IMR-90 (cell line): ENCODE results near the gene SLC9A9. TPM values are rescaled to one million over a fixed set of nuclear protein-coding genes. Genes with fewer than 3 reads are reported as not detected.

ENCODE experiments used
- ATAC-seq: fragments of 200-7000 bp; cut with Tn5 transposase; 2 replicates; pipeline ENCODE4 v1.9.1; 2020; ENCODE audit warnings: low read depth, mild to moderate bottlenecking, moderate library complexity
- BruUV-seq: library from RNA; stranded (reverse); fragments of 400-500 nt; replicated peaks from 2 replicates; lab custom pipeline; 2021; lab: Mats Ljungman, UMichigan
- CTCF ChIA-PET: fragments of 300-600 bp; formaldehyde crosslinking; extraction: SDS; loops from one replicate; lab custom pipeline; 2021; ENCODE audit warnings: antibody characterized with exemption; lab: Yijun Ruan, JAX
- POLR2A ChIA-PET: fragments of 300-600 bp; sonication (Branson Sonifier 250); formaldehyde crosslinking; loops from one replicate; lab custom pipeline; 2022; ENCODE audit warnings: antibody characterized with exemption; ENCODE audit not compliant: unreplicated experiment; lab: Charles Lee
- DNase-seq: peaks from one replicate; pipeline ENCODE4 v3.0.0; 2013
- H2AFZ ChIP-seq: replicated peaks from 2 replicates; pipeline ENCODE3; 2013; ENCODE audit warnings: low read length, mild to moderate bottlenecking; ENCODE audit not compliant: poor library complexity
- H2AK5ac ChIP-seq: 2 replicates; pipeline ENCODE4 v1.6.1; 2013; ENCODE audit warnings: low read depth, low read length, inconsistent platforms
- H2AK9ac ChIP-seq: replicated peaks from 2 replicates; pipeline ENCODE3; 2013; ENCODE audit warnings: mild to moderate bottlenecking, low read depth, low read length, moderate library complexity; ENCODE audit not compliant: poor library complexity
- H2BK120ac ChIP-seq: 2 replicates; pipeline ENCODE4 v1.6.1; 2013; ENCODE audit warnings: low read depth, low read length, inconsistent platforms
- H2BK15ac ChIP-seq: 3 replicates; pipeline ENCODE4 v1.6.1; 2013; ENCODE audit warnings: low read depth, low read length, inconsistent platforms
- H2BK20ac ChIP-seq: 2 replicates; pipeline ENCODE4 v1.6.1; 2013; ENCODE audit warnings: low read depth, mild to moderate bottlenecking, inconsistent platforms, low read length, moderate library complexity
- H2BK5ac ChIP-seq: 2 replicates; pipeline ENCODE4 v1.6.1; 2013; ENCODE audit warnings: mild to moderate bottlenecking, low read depth, low read length, inconsistent platforms; ENCODE audit not compliant: poor library complexity, severe bottlenecking
- H3K14ac ChIP-seq: replicated peaks from 2 replicates; pipeline ENCODE4 v1.6.1; 2013; ENCODE audit warnings: low read depth, low read length, inconsistent platforms
- H3K18ac ChIP-seq: 2 replicates; pipeline ENCODE4 v1.6.1; 2013; ENCODE audit warnings: low read depth, low read length, control low read depth
- H3K23ac ChIP-seq: 2 replicates; pipeline ENCODE4 v1.6.1; 2013; ENCODE audit warnings: low read depth, low read length, inconsistent platforms
- H3K27ac ChIP-seq: 2 replicates; pipeline ENCODE4 v1.5.1; 2013; ENCODE audit warnings: mild to moderate bottlenecking, control low read depth, low read length; ENCODE audit not compliant: insufficient read depth
- H3K27me3 ChIP-seq: 2 replicates; pipeline ENCODE4 v1.6.1; 2013; ENCODE audit warnings: low read length; ENCODE audit not compliant: control insufficient read depth, insufficient read depth
- H3K36me3 ChIP-seq: 2 replicates; pipeline ENCODE4 v1.6.1; 2013; ENCODE audit warnings: low read length, mixed read lengths; ENCODE audit not compliant: control insufficient read depth, insufficient read depth
- H3K4ac ChIP-seq: 2 replicates; pipeline ENCODE4 v1.6.1; 2013; ENCODE audit warnings: low read depth, low read length, inconsistent platforms
- H3K4me1 ChIP-seq: 2 replicates; pipeline ENCODE4 v1.6.1; 2013; ENCODE audit warnings: low read length, mixed read lengths; ENCODE audit not compliant: control insufficient read depth, insufficient read depth
- H3K4me2 ChIP-seq: 2 replicates; pipeline ENCODE4 v1.6.1; 2013; ENCODE audit warnings: low read depth, mild to moderate bottlenecking, control low read depth, low read length, moderate library complexity
- H3K4me3 ChIP-seq: 2 replicates; pipeline ENCODE4 v1.5.1; 2013; ENCODE audit warnings: low read depth, mild to moderate bottlenecking, control low read depth, low read length, moderate library complexity; ENCODE audit not compliant: insufficient read depth
- H3K56ac ChIP-seq: 2 replicates; pipeline ENCODE4 v1.6.1; 2013; ENCODE audit warnings: low read length, inconsistent platforms; ENCODE audit not compliant: insufficient read depth; ENCODE audit errors: extremely low read depth
- H3K79me1 ChIP-seq, 2 experiments: 2 replicates each; pipeline ENCODE4 v1.6.1; 2013; ENCODE audit warnings: low read length in 2 of 2, inconsistent platforms in 1 of 2, low read depth in 1 of 2
- H3K9ac ChIP-seq: 2 replicates; pipeline ENCODE4 v1.6.1; 2013; ENCODE audit warnings: low read depth, low read length, control low read depth
- H3K9me1 ChIP-seq: 2 replicates; pipeline ENCODE4 v1.6.1; 2013; ENCODE audit warnings: low read length, inconsistent platforms; ENCODE audit not compliant: insufficient read depth
- H3K9me3 ChIP-seq: 2 replicates; pipeline ENCODE4 v1.6.1; 2013; ENCODE audit warnings: low read length; ENCODE audit not compliant: control insufficient read depth, insufficient read depth
- H4K20me1 ChIP-seq: 2 replicates; pipeline ENCODE4 v1.6.1; 2013; ENCODE audit warnings: low read length, inconsistent platforms; ENCODE audit not compliant: insufficient read depth
- H4K5ac ChIP-seq: 2 replicates; pipeline ENCODE4 v1.6.1; 2013; ENCODE audit warnings: mild to moderate bottlenecking, low read depth, low read length, control low read depth
- H4K8ac ChIP-seq, 2 experiments: 2 replicates each; pipeline ENCODE4 v1.6.1; 2013; ENCODE audit warnings: low read depth in 2 of 2, low read length in 2 of 2, control low read depth in 1 of 2, inconsistent platforms in 1 of 2
- H4K91ac ChIP-seq: 2 replicates; pipeline ENCODE4 v1.6.1; 2013; ENCODE audit warnings: low read depth, low read length, inconsistent platforms; ENCODE audit not compliant: insufficient read depth
- BHLHE40 ChIP-seq: fragments of 150-350 bp; IDR thresholded peaks from 2 replicates; pipeline ENCODE4 v1.6.1; 2016; ENCODE audit warnings: mild to moderate bottlenecking, low read depth, low read length
- CEBPB ChIP-seq: IDR thresholded peaks from 2 replicates; pipeline ENCODE4 v1.6.1; 2012; ENCODE audit warnings: low read depth, low read length, improper control_type of control experiment
- CHD1 ChIP-seq: IDR thresholded peaks from 2 replicates; pipeline ENCODE4 v1.6.1; 2012; ENCODE audit warnings: low read depth, low read length, improper control_type of control experiment
- ELK1 ChIP-seq: fragments of 150-350 bp; IDR thresholded peaks from 2 replicates; pipeline ENCODE4 v1.6.1; 2016; ENCODE audit warnings: low read depth, mild to moderate bottlenecking, low read length, moderate library complexity, borderline replicate concordance
- FOS ChIP-seq: fragments of 150-350 bp; IDR thresholded peaks from 2 replicates; pipeline ENCODE4 v1.6.1; 2016; ENCODE audit warnings: low read depth, low read length
- MAFK ChIP-seq: IDR thresholded peaks from 2 replicates; pipeline ENCODE4 v1.6.1; 2012; ENCODE audit warnings: low read depth, low read length, improper control_type of control experiment
- MAZ ChIP-seq: IDR thresholded peaks from 2 replicates; pipeline ENCODE4 v1.6.1; 2012; ENCODE audit warnings: low read depth, mild to moderate bottlenecking, low read length, improper control_type of control experiment, moderate library complexity, borderline replicate concordance
- MXI1 ChIP-seq: IDR thresholded peaks from 2 replicates; pipeline ENCODE4 v1.6.1; 2012; ENCODE audit warnings: low read depth, mild to moderate bottlenecking, low read length, moderate library complexity, borderline replicate concordance
- NFE2L2 ChIP-seq: fragments of 150-350 bp; IDR thresholded peaks from 2 replicates; pipeline ENCODE4 v1.6.1; 2016; ENCODE audit warnings: low read depth, mild to moderate bottlenecking, low read length
- POLR2A ChIP-seq: IDR thresholded peaks from 2 replicates; pipeline ENCODE4 v1.6.1; 2012; ENCODE audit warnings: mild to moderate bottlenecking, low read depth, low read length
- RAD21 ChIP-seq: IDR thresholded peaks from 2 replicates; pipeline ENCODE4 v1.6.1; 2012; ENCODE audit warnings: low read length, improper control_type of control experiment
- RFX5 ChIP-seq: IDR thresholded peaks from 2 replicates; pipeline ENCODE4 v1.8.0; 2012; ENCODE audit warnings: low read depth, mild to moderate bottlenecking, low read length, moderate library complexity
- SMC3 ChIP-seq: fragments of 150-350 bp; IDR thresholded peaks from 2 replicates; pipeline ENCODE4 v1.6.1; 2016; ENCODE audit warnings: low read depth, mild to moderate bottlenecking, antibody characterized with exemption, low read length, moderate library complexity
- USF2 ChIP-seq: fragments of 150-350 bp; IDR thresholded peaks from 2 replicates; pipeline ENCODE4 v1.6.1; 2017; ENCODE audit warnings: mild to moderate bottlenecking, antibody characterized with exemption, low read length, low read depth
- WGBS, 2 experiments: methylation state at CpG; one replicate each; pipeline versions ENCODE4 v1.1.5 to v1.1.7; 2013; ENCODE audit warnings: missing lambda C conversion rate in 2 of 2; ENCODE audit not compliant: insufficient read length in 1 of 2; ENCODE audit errors: extremely low coverage in 2 of 2; 5-methylcytosine and 5-hydroxymethylcytosine counted together
- dilution Hi-C: fragments of 300-500 bp; cut with HindIII; formaldehyde crosslinking; loops from one replicate; pipeline ENCODE4 v1.14.3; 2018; ENCODE audit warnings: low sequenced_read_pairs; ENCODE audit not compliant: unreplicated experiment
- in situ Hi-C: fragments of 300-500 bp; cut with MboI; formaldehyde crosslinking; loops from 3 replicates; pipeline ENCODE4 v1.14.3; 2019; ENCODE audit warnings: low sequenced_read_pairs, inconsistent platforms, mixed read lengths
- intact Hi-C: fragments of 100-400 bp; cut with micrococcal nuclease; formaldehyde crosslinking; loops from 2 replicates; pipeline ENCODE4 v1.10.0; 2022
- polyA plus RNA-seq, 3 experiments: library from polyadenylated mRNA; depleted of rRNA; stranded (reverse); fragments of >200 nt; gene quantifications; 2 replicates each; pipeline ENCODE4 v1.2.3, GENCODE V29; 2012; ENCODE audit warnings: low replicate concordance in 1 of 3
- total RNA-seq: library from RNA; depleted of rRNA; stranded (reverse); fragments of >200 nt; gene quantifications from 2 replicates; pipeline ENCODE4 v1.2.3, GENCODE V29; 2012

Gene SLC9A9
- total and polyA plus RNA-seq, 2 of the 4 experiments (the other 2 are of a cell fraction) = 1.4 to 2.3 TPM

GRCh38 chr3:143693506-143693905 is 154.8 kb downstream of the SLC9A9 start:
- H3K56ac ChIP-seq = no peak overlapping the region
- no TSS peak for BruUV-seq
- no peaks in the 10 kb centered on the region for H3K9me1 ChIP-seq
- no peak overlapping the region for H4K91ac ChIP-seq
- ChIA-PET CTCF (interaction anchor here (1.1 kb wide), 1 partner anchor 19 kb away, joined by 3 read pairs; no protein-coding TSS in a partner anchor), POLR2A (no interaction called here)
- TF ChIP-seq FOS (no peak), USF2 (no peak), POLR2A (no peak), MAFK (no peak), MAZ (no peak), CHD1 (no peak), RFX5 (no peak), SMC3 (no peak), CEBPB (no peak), BHLHE40 (no peak), RAD21 (no peak), ELK1 (no peak), NFE2L2 (no peak), MXI1 (no peak)
- no peak for DNase-seq
- dilution Hi-C loops (no loop called here), in situ Hi-C loops (no loop called here), intact Hi-C loops (no loop called here)
- no peaks in the 10 kb centered on the region for H3K79me1 ChIP-seq
- no peak overlapping the region for H3K14ac ChIP-seq
- H3K36me3 ChIP-seq = no peaks in the 10 kb centered on the region
- no peak overlapping the region for H4K8ac ChIP-seq
- H3K4me3 ChIP-seq = no peak overlapping the region
- no peak overlapping the region for H2BK15ac ChIP-seq
- no peak overlapping the region for H2BK120ac ChIP-seq
- H2BK20ac ChIP-seq = no peak overlapping the region
- H4K5ac ChIP-seq = no peak overlapping the region
- no peak for ATAC-seq
- H2AK9ac ChIP-seq = no peak overlapping the region
- H3K23ac ChIP-seq = no peak overlapping the region
- H3K27me3 ChIP-seq = no peaks in the 10 kb centered on the region
- H3K18ac ChIP-seq = no peak overlapping the region
- no peak overlapping the region for H3K4ac ChIP-seq
- no peak overlapping the region for H2AK5ac ChIP-seq
- H4K20me1 ChIP-seq = no peaks in the 10 kb centered on the region
- no peak overlapping the region for H3K9ac ChIP-seq
- no peak overlapping the region for H3K27ac ChIP-seq
- H3K9me3 ChIP-seq = no peaks in the 10 kb centered on the region
- no peak overlapping the region for H2BK5ac ChIP-seq
- no peaks in the 10 kb centered on the region for H3K4me1 ChIP-seq
- no peak overlapping the region for H3K4me2 ChIP-seq
- WGBS, 2 experiments = no CpG with 5 or more reads among the region's 1 CpG
- no peak overlapping the region for H2AFZ ChIP-seq
